GM18499 (cell line): Measurements from ENCODE around the gene GPR62.

Source experiments
- ATAC-seq: cut with Tn5 transposase; IDR thresholded peaks from one replicate; pipeline ENCODE4 v1.9.1; 2021; ENCODE audit warnings: moderate number of reproducible peaks; ENCODE audit not compliant: insufficient read depth, unreplicated experiment

GPR62 gene

GRCh38 chr3:52006017-52006819 is 51.0 kb downstream of the GPR62 start:
- no peak for ATAC-seq

GRCh38 chr3:52006820-52007133 is 51.6 kb downstream of the GPR62 start:
- no peak for ATAC-seq
